Measurements from ENCODE around the gene LHCGR.

LHCGR gene

GRCh38 chr2:48755473-48755872 lies at the start of gene LHCGR:
LHCGR (minus strand) TSS chr2:48755724; CDS start chr2:48755671, 53 bp downstream.
- no peak for TF ChIP-seq GATA3 (IDR thresholded peaks at IDR 0.05; ENCODE audit: low read depth, low read length)

DNA sequence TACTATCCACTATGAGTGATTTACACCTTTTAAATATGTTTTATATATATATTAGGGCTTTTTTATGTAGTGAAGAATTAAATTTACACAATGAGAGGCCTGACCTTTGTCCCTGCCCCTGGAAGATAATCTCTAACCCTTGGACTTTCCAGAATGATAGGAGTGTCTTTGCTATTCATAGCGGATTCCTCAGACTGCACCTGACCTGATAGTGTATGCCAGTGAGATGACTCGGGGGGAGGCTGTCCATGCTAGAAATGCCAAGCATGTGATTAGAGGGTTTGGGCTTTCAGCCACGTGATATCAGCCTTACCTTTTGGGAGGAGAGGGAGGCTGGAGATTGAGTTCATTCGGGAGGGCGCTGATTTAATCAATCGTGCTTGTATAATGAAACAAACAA lies 44.1 kb upstream of the LHCGR start:
- no peak for TF ChIP-seq GATA2 (IDR thresholded peaks at IDR 0.05; ENCODE audit: low read depth, low read length)
- no peak for TF ChIP-seq GATA3 (IDR thresholded peaks at IDR 0.05; ENCODE audit: low read depth, low read length)

GRCh38 chr2:48795065-48795464 lies 39.5 kb upstream of the LHCGR start:
- TF ChIP-seq GATA3 (IDR thresholded peaks at IDR 0.05; ENCODE audit: low read depth, low read length), result no peak
- TF ChIP-seq GATA2 (IDR thresholded peaks at IDR 0.05; ENCODE audit: low read depth, low read length), result no peak

DNA sequence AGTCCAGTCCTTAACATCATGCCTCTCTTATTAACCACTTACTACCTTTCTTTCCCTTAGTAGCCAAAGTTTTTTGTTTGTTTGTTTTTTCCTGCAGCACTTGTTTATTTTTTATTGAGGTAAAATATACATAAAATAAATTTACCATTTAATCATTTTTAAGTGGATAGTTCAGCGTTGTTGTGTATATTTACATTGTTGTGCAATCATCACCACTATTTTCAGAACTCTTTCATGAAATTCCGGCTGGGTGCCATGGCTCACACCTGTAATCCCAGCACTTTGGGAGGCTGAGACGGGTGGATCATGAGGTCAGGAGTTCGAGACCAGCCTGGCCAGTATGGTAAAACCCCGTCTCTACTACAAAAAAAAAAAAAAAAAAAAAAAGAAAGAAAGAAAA lies 38.1 kb upstream of the LHCGR start:
- TF ChIP-seq GATA3 (IDR thresholded peaks at IDR 0.05; ENCODE audit: low read depth, low read length) (no peak), GATA2 (IDR thresholded peaks at IDR 0.05; ENCODE audit: low read depth, low read length) (no peak)

DNA sequence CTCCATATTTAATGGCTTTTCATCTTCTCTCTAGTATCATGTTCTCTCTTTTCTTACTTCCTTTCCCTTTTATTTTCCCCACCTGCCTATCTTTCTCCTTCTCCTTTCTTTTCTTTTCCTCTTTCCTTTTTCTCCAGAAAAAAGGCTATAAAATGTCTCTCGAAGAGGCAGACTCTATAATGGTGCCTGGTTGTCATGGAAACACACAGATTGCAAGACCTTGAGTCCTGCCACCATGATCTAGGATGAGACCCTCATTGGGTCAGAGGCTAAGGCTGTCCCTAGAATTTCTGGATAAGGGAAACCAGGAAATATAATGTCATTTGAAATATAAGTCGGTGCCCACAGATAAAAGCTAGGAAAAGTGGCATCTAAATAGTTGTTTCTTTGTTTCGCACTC lies 36.5 kb upstream of the LHCGR start:
- TF ChIP-seq GATA3 (IDR thresholded peaks at IDR 0.05; ENCODE audit: low read depth, low read length) (no peak), GATA2 (IDR thresholded peaks at IDR 0.05; ENCODE audit: low read depth, low read length) (no peak)

DNA sequence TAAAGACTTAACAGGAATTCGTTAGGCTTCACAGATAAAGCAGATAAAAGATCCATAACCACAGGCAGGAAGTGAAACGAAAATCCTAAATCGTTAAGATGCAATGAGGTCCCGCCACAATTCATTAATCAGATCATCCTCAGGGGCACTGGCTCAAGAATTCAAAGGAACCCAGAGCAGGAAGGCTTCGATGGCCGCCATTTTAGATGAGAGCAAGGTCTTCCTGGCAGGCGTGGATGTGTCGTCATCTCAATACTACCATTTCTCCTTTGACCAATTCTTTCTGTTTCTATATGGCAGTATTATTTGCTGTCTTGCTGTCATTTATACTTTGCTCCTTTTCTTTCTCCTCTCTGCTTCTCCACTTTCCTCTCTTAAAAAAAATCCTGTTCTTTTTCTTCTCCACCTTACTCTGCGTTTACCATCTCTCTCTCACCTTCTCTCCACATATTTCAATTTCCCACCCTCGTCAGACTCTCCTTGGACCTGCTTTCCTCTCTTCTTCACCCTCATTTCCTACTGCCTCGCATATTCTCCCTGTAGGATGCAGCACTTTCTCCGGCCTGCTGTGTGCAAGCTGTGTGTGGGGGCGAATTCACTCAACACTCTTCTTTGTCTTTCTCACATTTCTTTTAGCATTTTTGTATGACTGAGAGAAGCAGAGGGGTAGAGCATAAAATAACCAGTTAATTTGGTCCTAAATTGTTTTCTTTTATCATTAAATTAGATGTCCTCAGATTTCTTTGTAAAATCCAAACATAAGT lies 35.1 kb upstream of the LHCGR start:
- TF ChIP-seq GATA3 (IDR thresholded peaks at IDR 0.05; ENCODE audit: low read depth, low read length) (no peak), GATA2 (IDR thresholded peaks at IDR 0.05; ENCODE audit: low read depth, low read length) (no peak)

DNA sequence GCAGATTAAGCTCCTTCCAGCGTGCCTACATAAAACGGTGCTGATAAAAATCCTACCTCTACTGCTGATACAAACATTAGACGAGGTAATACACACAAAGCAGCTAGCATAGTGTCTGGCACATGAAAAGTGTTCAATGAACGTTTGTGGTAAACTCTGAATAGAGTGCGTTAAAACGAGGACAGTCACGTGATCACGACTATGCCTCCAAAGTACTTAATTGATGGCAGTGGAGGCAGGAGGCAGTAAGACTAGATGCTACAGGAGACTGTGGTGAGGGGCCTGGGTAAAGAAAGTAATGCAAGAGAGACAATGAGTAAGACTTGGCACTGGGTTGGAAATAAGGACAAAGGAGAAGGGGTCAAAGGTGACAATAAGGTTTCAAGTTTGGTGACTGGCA lies 32.1 kb upstream of the LHCGR start:
- TF ChIP-seq GATA3 (IDR thresholded peaks at IDR 0.05; ENCODE audit: low read depth, low read length), result no peak
- TF ChIP-seq GATA2 (IDR thresholded peaks at IDR 0.05; ENCODE audit: low read depth, low read length), result no peak

GRCh38 chr2:48781366-48781765 lies 25.8 kb upstream of the LHCGR start:
- TF ChIP-seq GATA3 (IDR thresholded peaks at IDR 0.05; ENCODE audit: low read depth, low read length) (no peak), GATA2 (IDR thresholded peaks at IDR 0.05; ENCODE audit: low read depth, low read length) (no peak)

- TF ChIP-seq GATA2 (IDR thresholded peaks at IDR 0.05; ENCODE audit: low read depth, low read length), result no peak; the same call in 1 of the 2 replicates
- no peak for TF ChIP-seq GATA3 (IDR thresholded peaks at IDR 0.05; ENCODE audit: low read depth, low read length)
Observed at GRCh38 chr2:48779019-48779716, 23.6 kb upstream of the LHCGR start.

GRCh38 chr2:48774251-48774650 lies 18.7 kb upstream of the LHCGR start:
- no peak for TF ChIP-seq GATA2 (IDR thresholded peaks at IDR 0.05; ENCODE audit: low read depth, low read length)
- no peak for TF ChIP-seq GATA3 (IDR thresholded peaks at IDR 0.05; ENCODE audit: low read depth, low read length)

- TF ChIP-seq GATA3 (IDR thresholded peaks at IDR 0.05; ENCODE audit: low read depth, low read length) (no peak), GATA2 (IDR thresholded peaks at IDR 0.05; ENCODE audit: low read depth, low read length) (no peak)
Observed at GRCh38 chr2:48771241-48772014, 15.9 kb upstream of the LHCGR start.

DNA sequence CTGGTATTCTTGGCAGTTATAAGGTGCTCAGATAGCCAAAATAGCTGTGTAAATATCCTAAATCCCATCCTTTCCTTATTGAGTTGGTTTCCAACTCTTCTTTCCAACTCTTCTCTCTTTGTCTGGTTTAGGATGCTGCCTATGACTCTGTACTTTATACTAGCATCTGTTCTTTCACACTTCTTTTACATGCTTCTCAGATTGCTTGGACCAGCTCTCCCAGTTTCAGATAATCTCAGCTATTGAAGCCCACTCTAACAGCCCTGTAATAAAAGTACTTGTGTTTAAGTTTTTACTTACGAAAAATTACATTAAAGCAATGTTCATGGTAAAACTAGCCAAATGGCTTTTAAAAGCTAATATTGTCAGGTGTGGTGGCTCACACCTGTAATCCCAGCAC lies 14.7 kb upstream of the LHCGR start:
- TF ChIP-seq GATA2 (IDR thresholded peaks at IDR 0.05; ENCODE audit: low read depth, low read length) (no peak), GATA3 (IDR thresholded peaks at IDR 0.05; ENCODE audit: low read depth, low read length) (no peak)

DNA sequence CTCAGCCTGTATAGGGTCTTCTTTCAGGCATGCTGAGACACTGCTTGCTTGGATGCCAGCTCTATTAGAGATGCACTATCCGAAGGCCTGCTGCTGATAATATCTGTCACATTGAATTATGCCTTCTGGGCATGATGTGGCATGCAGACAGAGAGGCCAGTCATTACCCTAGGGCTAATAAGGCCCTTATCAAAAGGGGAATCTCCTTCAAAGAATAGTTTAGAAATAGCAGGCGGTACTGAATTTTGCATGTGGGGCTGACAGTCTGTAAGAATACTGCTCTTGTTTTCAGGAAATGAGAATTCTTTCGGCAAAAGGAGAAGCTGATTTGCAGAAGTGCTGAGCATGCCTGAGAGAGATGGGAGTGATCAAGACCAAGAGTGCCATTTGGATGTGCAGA lies 13.1 kb upstream of the LHCGR start:
- TF ChIP-seq GATA3 (IDR thresholded peaks at IDR 0.05; ENCODE audit: low read depth, low read length) (peak; percentile 82), GATA2 (IDR thresholded peaks at IDR 0.05; ENCODE audit: low read depth, low read length) (peak; percentile 88)

DNA sequence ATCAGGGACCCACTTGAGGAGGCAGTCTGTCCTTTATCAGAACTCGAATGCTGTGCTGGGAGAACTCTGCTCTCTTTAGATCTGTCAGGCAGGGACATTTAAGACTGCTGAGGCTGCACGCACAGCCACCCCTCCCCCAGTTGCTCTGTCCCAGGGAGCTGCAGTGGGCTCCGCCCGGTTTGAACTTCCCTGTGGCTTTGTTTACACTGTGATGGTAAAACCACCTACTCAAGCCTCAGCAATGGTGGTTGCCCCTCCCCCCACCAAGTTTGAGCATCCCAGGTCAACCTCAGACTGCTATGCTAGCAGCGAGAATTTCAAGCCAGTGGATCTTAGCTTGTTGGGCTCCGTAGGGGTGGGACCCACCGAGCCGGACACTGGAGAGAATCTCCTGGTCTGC lies 11.8 kb upstream of the LHCGR start:
- TF ChIP-seq GATA2 (IDR thresholded peaks at IDR 0.05; ENCODE audit: low read depth, low read length) (no peak), GATA3 (IDR thresholded peaks at IDR 0.05; ENCODE audit: low read depth, low read length) (no peak)
